GM20431 (cell line): ENCODE results near the gene SF3B5.
"Not testable (repeated sequence)": the region's sequence is repeated elsewhere in the genome, so short reads cannot be mapped to it uniquely, and the experiment has no call there.

Source experiments
- in situ Hi-C: fragments of 300-500 bp; cut with MseI, MboI; formaldehyde crosslinking; loops from one replicate; pipeline ENCODE4 v1.15.0; 2020; ENCODE audit warnings: low sequenced_read_pairs; ENCODE audit not compliant: unreplicated experiment

SF3B5 gene

DNA sequence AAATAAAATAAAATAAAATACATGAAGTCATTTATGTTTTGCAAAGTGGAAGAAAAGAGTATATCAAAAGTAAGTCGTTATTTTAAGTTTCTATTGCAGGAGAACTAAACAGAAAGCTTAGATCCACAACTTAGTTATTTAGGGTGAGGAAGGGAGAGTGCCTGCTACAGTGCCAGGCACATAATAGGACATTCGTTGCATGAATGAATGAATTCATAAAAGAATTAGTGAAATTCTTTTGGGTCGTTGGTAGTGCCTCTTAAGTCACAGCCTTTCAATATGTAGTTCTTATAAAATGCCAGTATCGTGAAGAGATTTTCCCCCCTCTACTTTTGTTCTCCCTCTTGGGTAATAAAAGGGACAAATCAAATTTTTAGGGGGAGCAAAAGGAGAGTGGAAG is 29.1 kb downstream of the SF3B5 start:
- in situ Hi-C loops: no loop called here

DNA sequence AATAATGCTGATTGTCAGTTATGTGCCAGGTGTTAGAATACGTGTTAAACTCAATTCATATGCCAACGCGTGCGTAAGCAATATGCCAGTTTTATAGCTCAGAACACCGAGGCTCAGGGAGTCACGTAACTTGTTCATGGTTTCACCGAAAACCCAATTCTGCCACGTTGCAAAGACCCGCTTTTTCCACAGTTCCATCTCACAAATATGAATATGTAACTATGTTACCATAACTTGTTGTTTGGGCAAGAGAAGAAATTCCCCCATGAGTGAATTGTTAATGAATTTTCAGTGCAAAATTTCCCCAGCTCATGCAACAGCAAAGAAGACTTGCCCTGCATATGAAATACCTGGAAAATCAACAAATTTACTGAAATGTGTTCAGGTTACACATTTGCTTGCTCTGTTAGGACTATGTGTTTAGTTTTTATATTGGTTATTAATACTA is 30.1 kb downstream of the SF3B5 start:
- in situ Hi-C loops: no loop called here

DNA sequence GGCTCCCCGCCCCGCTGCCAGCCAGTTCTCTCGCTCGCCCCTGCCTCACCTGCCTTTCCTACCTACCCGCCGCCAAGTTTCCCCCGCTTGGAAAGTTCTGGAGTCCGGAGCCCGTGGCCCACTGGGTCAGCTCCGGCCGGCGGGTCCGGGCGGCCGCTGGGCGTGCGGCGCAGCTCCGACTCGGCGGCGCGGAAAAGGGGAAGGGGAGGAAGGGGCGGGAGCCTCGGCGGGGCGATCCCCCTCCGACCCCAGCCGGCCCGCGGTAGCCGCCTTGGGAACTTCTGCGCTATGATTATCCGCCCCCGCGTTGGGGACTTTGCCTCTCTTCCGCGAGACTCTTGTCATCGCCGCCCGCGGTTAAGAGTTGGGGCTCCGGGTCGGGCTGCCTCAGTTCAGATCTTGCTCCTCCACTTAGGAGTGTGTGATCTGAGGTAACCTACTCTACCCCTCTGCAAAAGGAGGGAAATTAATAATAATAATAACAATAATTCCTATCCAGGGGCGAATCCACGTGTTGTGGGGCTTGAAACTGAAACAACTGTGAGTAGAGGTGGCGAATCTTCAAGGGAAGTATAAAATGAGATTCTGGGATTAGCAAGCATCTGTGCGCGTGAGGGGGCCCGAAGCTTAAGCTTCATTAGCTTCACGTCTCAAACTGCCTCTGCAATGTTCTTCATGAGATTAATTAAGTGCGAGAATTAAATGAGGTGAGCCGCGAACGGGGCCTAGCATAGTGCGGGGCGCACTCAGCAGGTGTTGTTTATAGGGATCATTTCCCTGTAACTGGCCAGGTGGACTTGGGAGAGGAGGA is 30.8 kb downstream of the SF3B5 start:
- in situ Hi-C loops: no loop called here

DNA sequence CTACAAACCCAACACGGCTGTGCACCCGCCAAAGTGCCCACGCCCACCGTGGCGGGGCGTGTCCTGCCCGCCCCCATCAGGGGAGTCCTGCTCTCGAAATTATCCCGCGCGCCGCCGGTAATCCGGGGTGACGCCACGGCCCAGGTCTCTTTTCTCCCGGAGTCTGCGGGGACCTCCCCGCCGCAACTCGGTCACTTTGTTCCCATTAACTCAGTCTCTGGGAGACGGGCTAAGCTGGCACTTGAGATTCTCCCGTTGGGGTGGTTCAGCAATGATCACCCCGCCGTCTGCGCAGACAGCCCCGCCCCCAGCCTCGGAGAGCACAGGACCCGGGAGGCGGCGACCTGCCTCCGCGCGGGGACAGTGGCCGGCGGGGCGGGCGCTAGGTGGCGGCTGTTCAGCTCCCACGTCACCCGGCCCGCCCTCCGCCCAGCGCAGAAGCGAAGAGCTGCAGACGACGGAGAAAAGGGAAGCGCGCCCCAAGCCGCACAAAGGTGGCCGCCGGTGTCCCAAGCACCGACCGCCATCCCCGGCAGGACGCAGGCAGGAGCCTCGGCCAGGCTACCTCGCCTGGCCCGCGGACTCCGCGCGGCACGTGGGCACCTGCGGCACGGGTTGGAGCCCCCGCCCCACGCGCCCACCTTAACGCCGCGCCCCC is 31.5 kb downstream of the SF3B5 start:
- in situ Hi-C loops: no loop called here

DNA sequence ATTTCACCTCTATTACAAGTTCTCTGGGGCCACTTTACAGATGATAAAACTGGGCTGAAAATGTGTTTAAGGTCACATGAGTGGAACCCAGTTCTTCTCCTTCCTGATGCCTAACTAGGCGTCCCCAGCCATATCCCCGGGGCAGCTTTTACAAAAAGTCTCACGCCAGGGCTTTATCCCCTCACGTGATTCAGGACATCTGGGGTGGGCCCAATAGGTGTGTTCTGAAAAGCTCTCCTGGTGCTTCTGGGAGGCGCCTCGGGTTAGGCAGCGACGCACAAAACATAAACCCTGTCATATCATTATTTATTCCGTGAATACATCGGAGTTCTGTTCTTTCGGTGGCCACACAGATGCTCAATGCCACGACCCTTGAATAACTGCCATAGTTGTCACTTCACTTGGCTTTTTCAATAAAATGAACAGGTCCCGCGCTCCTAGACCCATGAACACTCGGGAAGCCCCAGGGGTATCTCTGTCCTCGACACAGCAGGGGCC is 32.1 kb downstream of the SF3B5 start:
- in situ Hi-C loops: no loop called here

DNA sequence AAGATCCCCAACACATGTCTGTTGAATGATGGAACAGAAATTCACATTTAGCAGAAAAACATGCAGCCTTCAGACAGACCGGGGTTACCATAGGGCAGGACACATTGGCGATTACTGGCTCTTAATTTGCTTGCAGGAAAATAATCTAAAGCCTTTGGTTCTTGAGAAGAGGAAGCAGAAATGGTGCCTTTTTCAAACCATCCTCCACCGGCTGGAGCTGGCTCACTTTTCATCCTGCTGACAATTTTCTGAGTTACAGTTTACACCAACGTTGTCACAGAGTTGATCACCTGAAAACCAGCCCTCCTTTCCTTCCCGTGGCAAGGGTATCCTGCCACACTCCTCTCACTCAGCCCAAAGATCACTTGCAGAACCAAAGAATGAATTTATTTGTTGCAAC is 32.6 kb downstream of the SF3B5 start:
- in situ Hi-C loops: no loop called here

DNA sequence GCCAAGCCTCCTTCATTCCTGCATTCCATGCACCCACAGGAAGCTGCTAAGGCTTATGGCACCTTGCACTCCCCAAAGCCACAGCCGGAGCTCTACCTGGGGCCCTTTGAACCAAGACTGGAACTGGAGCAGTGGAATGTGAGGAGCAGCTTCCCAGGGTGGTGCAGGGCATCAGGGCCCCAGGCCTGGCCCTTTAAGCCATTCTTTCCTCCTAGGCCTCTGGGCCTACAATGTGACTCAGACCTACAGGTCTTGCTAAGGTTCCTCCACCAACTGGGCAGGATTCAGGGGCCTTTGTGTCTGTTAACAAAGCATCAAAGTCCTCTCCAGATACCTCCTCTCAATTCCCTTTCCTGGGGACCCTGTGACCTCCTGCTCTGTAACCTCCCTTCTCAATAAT is 36.2 kb downstream of the SF3B5 start:
- in situ Hi-C loops: no loop called here

DNA sequence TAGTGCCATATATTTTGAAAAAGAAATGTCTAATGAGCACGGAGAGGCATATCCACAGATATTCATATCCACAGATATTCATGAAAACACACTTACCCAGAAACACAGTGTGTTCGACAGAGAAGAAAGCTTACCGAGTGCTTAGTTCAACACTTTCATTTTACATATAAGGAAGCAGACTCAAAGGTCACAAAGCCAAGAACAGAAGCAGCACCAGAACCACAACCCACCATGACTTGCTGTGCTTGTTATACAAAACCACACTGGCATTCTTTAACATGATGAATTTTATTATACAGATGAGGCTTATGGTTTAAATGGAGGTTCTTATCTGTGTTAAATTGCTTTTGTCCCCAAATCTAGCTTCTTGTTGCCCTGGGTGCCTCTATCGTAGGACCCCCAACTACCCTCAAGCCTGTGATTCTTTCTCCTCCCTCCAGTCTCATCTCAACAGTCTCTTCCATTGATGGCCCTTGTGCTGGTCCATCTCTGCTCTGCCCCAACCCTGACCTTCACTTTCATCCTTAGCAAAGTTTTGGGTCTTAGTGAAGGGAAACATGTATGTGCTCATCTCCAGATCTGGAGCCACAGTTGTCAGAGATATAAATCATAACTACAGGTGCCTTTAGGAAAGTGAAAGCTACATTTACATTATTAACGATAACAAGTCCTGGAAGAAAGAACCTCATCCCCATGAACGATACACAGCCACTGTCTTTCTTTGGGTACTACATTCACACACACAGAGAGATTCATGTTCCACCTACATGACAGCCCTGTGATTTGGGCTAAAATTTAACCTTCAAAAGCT is 40.0 kb downstream of the SF3B5 start:
- in situ Hi-C loops: no loop called here

DNA sequence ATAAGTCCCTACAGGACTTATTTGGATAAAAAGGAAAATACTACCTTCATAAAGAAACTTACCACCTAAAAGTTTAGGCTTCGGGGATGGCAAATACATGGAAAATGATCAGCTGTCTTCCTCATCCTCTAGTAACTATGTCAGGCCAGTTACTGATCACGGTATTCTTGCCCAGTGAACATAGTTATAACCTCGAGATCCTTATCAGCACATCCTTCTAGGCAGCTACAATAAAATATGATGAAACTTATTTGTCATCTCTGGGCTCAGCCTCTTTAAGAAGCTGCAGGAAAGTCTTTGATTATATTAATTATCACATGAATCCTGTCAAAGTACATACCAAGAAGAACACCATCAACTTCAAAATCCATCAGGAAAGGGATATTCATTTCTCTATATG is 41.8 kb downstream of the SF3B5 start:
- in situ Hi-C loops: no loop called here

DNA sequence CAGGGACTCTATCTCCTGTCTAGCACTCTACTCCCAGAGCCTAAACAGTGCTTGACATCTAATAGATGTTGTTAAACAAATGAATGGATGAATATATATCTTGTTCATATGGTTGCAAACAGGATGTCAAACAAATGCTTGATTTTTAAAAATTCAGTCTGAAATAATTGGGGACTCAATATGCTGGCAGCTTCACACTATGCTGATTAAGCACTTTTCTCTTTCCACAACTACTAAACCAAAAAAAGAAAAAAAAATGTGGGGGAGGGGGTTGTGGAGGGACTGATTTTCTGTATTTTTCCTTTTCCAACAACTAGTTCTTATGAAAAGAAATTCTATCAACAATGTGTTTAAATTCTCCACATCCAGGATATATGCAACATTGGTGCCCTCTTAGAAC is 42.9 kb downstream of the SF3B5 start:
- in situ Hi-C loops: no loop called here

DNA sequence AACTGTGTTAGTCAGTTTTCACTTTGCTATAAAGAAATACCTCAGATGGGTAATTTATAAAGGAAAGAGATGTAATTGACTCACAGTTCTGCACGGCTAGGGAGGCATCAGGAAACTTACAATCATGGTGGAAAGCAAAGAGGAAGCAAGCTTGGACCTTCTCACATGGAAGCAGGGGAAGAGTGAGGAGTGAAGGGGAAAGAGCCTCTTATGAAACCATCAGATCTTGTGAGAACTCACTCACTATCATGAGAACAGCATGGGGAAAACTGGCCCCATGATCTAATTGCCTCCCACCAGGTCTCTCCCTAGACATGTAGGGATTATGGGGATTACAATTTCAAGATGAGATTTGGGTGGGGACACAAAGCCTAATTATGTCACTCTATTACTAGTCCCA is 46.0 kb downstream of the SF3B5 start:
- in situ Hi-C loops: no loop called here

DNA sequence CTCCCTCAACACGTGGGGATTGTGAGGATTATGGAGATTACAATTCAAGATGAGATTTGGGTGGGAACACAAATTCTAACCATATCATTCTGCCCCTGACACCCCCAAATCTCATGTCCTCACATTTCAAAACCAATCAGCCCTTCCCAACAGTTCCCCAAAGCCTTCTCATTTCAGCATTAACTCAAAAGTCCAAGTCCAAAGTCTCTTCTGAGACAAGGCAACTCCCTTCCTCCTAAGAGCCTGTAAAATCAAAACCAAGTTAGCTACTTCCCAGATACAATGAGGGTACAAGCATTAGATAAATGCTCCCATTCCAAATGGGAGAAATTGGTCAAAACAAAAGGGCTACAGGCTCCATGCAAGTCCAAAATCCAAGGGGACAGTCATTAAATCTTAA is 47.7 kb downstream of the SF3B5 start:
- in situ Hi-C loops: no loop called here

DNA sequence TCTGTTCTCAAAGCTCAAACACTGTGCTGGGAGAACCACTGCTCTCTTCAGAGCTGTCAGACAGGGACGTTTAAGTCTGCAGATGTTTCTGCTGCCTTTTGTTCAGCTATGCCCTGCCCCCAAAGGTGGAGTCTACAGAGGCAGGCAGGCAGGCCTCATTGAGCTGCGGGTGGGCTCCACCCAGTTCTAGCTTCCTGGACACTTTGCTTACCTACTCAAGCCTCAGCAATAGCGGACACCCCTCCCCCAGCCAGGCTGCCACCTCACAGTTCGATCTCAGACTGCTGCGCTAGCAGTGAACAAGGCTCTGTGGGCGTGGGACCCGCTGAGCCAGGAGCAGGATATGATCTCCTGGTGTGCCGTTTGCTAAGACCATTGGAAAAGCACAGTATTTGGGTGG is 48.7 kb downstream of the SF3B5 start:
- in situ Hi-C loops: not testable (repeated sequence)

DNA sequence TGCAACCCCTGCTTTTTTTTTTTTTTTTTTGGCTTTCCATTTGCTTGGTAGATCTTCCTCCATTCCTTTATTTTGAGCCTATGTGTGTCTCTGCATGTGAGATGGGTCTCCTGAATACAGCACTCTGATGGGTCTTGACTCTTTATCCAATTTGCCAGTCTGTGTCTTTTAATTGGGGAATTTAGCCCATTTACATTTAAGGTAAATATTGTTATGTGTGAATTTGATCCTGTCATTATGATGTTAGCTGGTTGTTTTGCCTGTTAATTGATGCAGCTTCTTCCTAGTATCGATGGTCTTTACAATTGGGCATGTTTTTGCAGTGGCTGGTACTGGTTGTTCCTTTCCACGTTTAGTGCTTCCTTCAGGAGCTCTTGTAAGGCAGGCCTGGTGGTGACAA is 50.4 kb downstream of the SF3B5 start:
- in situ Hi-C loops: not testable (repeated sequence)
